HG02884 (cell line): Measurements from ENCODE around the gene RAD51B.

Experiments
- ATAC-seq: cut with Tn5 transposase; IDR thresholded peaks from one replicate; pipeline ENCODE4 v1.9.1; 2021; ENCODE audit warnings: mild to moderate bottlenecking, moderate library complexity; ENCODE audit not compliant: unreplicated experiment

Gene RAD51B

GRCh38 chr14:68229423-68230100, 410.0 kb downstream of the RAD51B start:
- no peak for ATAC-seq

- ATAC-seq, result no peak
Observed at GRCh38 chr14:68230202-68230949, 410.8 kb downstream of the RAD51B start.

GRCh38 chr14:68230950-68231717, 411.6 kb downstream of the RAD51B start:
- ATAC-seq, result no peak

GRCh38 chr14:68231898-68232297, 412.3 kb downstream of the RAD51B start:
- no peak for ATAC-seq

GRCh38 chr14:68232300-68233055, 412.9 kb downstream of the RAD51B start:
- peak; percentile 84 for ATAC-seq

- no peak for ATAC-seq
Observed at GRCh38 chr14:68233101-68233784, 413.7 kb downstream of the RAD51B start.

GRCh38 chr14:68234101-68234905, 414.7 kb downstream of the RAD51B start:
- ATAC-seq, result no peak

GRCh38 chr14:68235011-68235410, 415.4 kb downstream of the RAD51B start:
- no peak for ATAC-seq

GRCh38 chr14:68236582-68237458, 417.2 kb downstream of the RAD51B start:
- ATAC-seq, result no peak

GRCh38 chr14:68238551-68238950, 419.0 kb downstream of the RAD51B start:
- ATAC-seq, result no peak

- ATAC-seq, result no peak
Observed at GRCh38 chr14:68238976-68239375, 419.4 kb downstream of the RAD51B start.

- no peak for ATAC-seq
Observed at GRCh38 chr14:68239988-68240771, 420.6 kb downstream of the RAD51B start.

GRCh38 chr14:68241862-68242487, 422.4 kb downstream of the RAD51B start:
- no peak for ATAC-seq

- no peak for ATAC-seq
Observed at GRCh38 chr14:68243450-68244010, 424.0 kb downstream of the RAD51B start.

- no peak for ATAC-seq
Observed at GRCh38 chr14:68244262-68244980, 424.8 kb downstream of the RAD51B start.
